ENCODE results near the gene FAM3A. TPM values are rescaled to one million over a fixed set of nuclear protein-coding genes. Genes with fewer than 3 reads are reported as not detected.

The FAM3A gene
- total and polyA plus RNA-seq, 2 experiments from 2014 or later: 35.7 to 43.6 TPM

GRCh38 chrX:154466907-154467306 is 49.1 kb downstream of the FAM3A start:
- Histone ChIP-seq H3K9me3 (ENCODE audit: low read depth) (no peaks in the 10 kb centered on the region), H3K36me3 (ENCODE audit: low read depth) (no peaks in the 10 kb centered on the region), H3K9me2 (ENCODE audit: insufficient read depth) (no peaks in the 10 kb centered on the region), H3K4me1 (ENCODE audit: insufficient read depth) (no peaks in the 10 kb centered on the region), H2AFZ (no peak overlapping the region), H3K4me3 (no peak overlapping the region), H4K20me1 (ENCODE audit: insufficient read depth) (no peaks in the 10 kb centered on the region), H3K79me2 (ENCODE audit: insufficient read depth) (peaks cover 22% of the 10 kb centered on the region), H3K4me2 (ENCODE audit: unreplicated experiment) (no peak overlapping the region), H3F3A (ENCODE audit: insufficient read depth) (no peaks in the 10 kb centered on the region), H3K9ac (no peak overlapping the region), H3K27ac (no peak overlapping the region), H3K27me3 (replicated peaks; ENCODE audit: insufficient read depth) (no peaks in the 10 kb centered on the region)
- DNase-seq: no peak
- in situ Hi-C loops (cut with MboI): no loop called here
- 82 to 100% methylated on average over 3 to 4 of the region's 15 CpGs for WGBS, 2 experiments (ENCODE audit: low coverage in 1 of 2, low lambda C conversion rate in 2 of 2, missing lambda C conversion rate in 2 of 2)
- TF ChIP-seq EZH2phosphoT487 (IDR thresholded peaks at IDR 0.05; ENCODE audit: insufficient read depth, low read depth) (no peak), EZH2 (IDR thresholded peaks at IDR 0.05; ENCODE audit: insufficient read depth, poor library complexity, severe bottlenecking) (no peak)

- WGBS, 2 experiments (ENCODE audit: low coverage in 1 of 2, low lambda C conversion rate in 2 of 2, missing lambda C conversion rate in 2 of 2): 80 to 85% methylated on average over 12 to 24 of the region's 32 CpGs
- H3F3A ChIP-seq (ENCODE audit: insufficient read depth): no peaks in the 10 kb centered on the region
- DNase-seq: no peak
- TF ChIP-seq EZH2 (IDR thresholded peaks at IDR 0.05; ENCODE audit: insufficient read depth, poor library complexity, severe bottlenecking) (no peak), EZH2phosphoT487 (IDR thresholded peaks at IDR 0.05; ENCODE audit: insufficient read depth, low read depth) (no peak)
- H3K9me3 ChIP-seq (ENCODE audit: low read depth): no peaks in the 10 kb centered on the region
- in situ Hi-C loops (cut with MboI): no loop called here
- peaks cover 31% of the 10 kb centered on the region for H3K79me2 ChIP-seq (ENCODE audit: insufficient read depth)
- H3K36me3 ChIP-seq (ENCODE audit: low read depth): no peaks in the 10 kb centered on the region
- H3K4me3 ChIP-seq: no peak overlapping the region
- no peaks in the 10 kb centered on the region for H3K9me2 ChIP-seq (ENCODE audit: insufficient read depth)
- H3K27me3 ChIP-seq (replicated peaks; ENCODE audit: insufficient read depth): no peaks in the 10 kb centered on the region
- no peak overlapping the region for H3K27ac ChIP-seq
- H4K20me1 ChIP-seq (ENCODE audit: insufficient read depth): no peaks in the 10 kb centered on the region
- H3K9ac ChIP-seq: no peak overlapping the region
- no peak overlapping the region for H2AFZ ChIP-seq
- no peaks in the 10 kb centered on the region for H3K4me1 ChIP-seq (ENCODE audit: insufficient read depth)
- H3K4me2 ChIP-seq (ENCODE audit: unreplicated experiment): no peak overlapping the region
Measured at GRCh38 chrX:154466036-154466435, 50.0 kb downstream of the FAM3A start.

GRCh38 chrX:154465601-154466000 is 50.4 kb downstream of the FAM3A start:
- H3K4me3 ChIP-seq: no peak overlapping the region
- no peaks in the 10 kb centered on the region for H3K9me3 ChIP-seq (ENCODE audit: low read depth)
- DNase-seq: no peak
- H3K4me2 ChIP-seq (ENCODE audit: unreplicated experiment): no peak overlapping the region
- H2AFZ ChIP-seq: no peak overlapping the region
- H3K9ac ChIP-seq: no peak overlapping the region
- H3K9me2 ChIP-seq (ENCODE audit: insufficient read depth): no peaks in the 10 kb centered on the region
- H3K4me1 ChIP-seq (ENCODE audit: insufficient read depth): no peaks in the 10 kb centered on the region
- 91 to 97% methylated on average over 10 to 14 of the region's 14 CpGs for WGBS, 2 experiments (ENCODE audit: low coverage in 1 of 2, low lambda C conversion rate in 2 of 2, missing lambda C conversion rate in 2 of 2)
- in situ Hi-C loops (cut with MboI): no loop called here
- no peaks in the 10 kb centered on the region for H4K20me1 ChIP-seq (ENCODE audit: insufficient read depth)
- TF ChIP-seq EZH2phosphoT487 (IDR thresholded peaks at IDR 0.05; ENCODE audit: insufficient read depth, low read depth) (no peak), EZH2 (IDR thresholded peaks at IDR 0.05; ENCODE audit: insufficient read depth, poor library complexity, severe bottlenecking) (no peak)
- H3K79me2 ChIP-seq (ENCODE audit: insufficient read depth): peaks cover 35% of the 10 kb centered on the region
- no peaks in the 10 kb centered on the region for H3F3A ChIP-seq (ENCODE audit: insufficient read depth)
- no peak overlapping the region for H3K27ac ChIP-seq
- H3K36me3 ChIP-seq (ENCODE audit: low read depth): no peaks in the 10 kb centered on the region
- no peaks in the 10 kb centered on the region for H3K27me3 ChIP-seq (replicated peaks; ENCODE audit: insufficient read depth)

DNA sequence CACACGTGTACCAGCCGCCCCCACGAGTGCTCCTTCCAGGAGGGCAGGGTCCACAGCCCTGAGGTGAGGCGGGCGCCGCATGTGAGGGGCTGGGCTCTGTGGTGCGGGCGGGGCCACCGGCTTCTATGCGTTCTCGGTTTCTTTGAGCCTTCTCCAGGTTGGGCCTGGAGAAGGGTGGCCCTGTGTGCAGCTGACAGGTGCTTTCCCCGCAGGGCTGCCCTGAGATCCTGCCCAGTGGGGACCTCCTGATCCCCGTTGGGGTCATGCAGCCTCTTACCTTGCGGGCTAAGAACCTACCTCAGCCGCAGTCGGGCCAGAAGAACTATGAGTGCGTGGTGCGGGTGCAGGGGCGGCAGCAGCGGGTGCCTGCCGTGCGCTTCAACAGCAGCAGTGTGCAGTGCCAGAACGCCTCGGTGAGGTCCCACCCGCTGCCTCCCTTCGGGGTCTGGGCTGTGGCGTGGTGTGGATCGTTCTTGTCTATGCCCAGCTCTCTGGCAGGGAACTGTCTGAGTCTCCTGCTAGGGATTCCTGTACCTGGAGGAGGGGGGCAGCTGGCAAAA is 51.1 kb downstream of the FAM3A start:
- no peak overlapping the region for H3K4me2 ChIP-seq (ENCODE audit: unreplicated experiment)
- DNase-seq: no peak
- H3K27me3 ChIP-seq (replicated peaks; ENCODE audit: insufficient read depth): no peaks in the 10 kb centered on the region
- no peaks in the 10 kb centered on the region for H3K9me2 ChIP-seq (ENCODE audit: insufficient read depth)
- in situ Hi-C loops (cut with MboI): no loop called here
- 96 to 97% methylated on average over 8 to 10 of the region's 28 CpGs for WGBS, 2 experiments (ENCODE audit: low coverage in 1 of 2, low lambda C conversion rate in 2 of 2, missing lambda C conversion rate in 2 of 2)
- TF ChIP-seq EZH2phosphoT487 (IDR thresholded peaks at IDR 0.05; ENCODE audit: insufficient read depth, low read depth) (no peak), EZH2 (IDR thresholded peaks at IDR 0.05; ENCODE audit: insufficient read depth, poor library complexity, severe bottlenecking) (no peak)
- no peak overlapping the region for H2AFZ ChIP-seq
- H3F3A ChIP-seq (ENCODE audit: insufficient read depth): no peaks in the 10 kb centered on the region
- no peak overlapping the region for H3K4me3 ChIP-seq
- H3K9me3 ChIP-seq (ENCODE audit: low read depth): no peaks in the 10 kb centered on the region
- no peak overlapping the region for H3K9ac ChIP-seq
- H3K79me2 ChIP-seq (ENCODE audit: insufficient read depth): peaks cover 42% of the 10 kb centered on the region
- H3K4me1 ChIP-seq (ENCODE audit: insufficient read depth): no peaks in the 10 kb centered on the region
- no peak overlapping the region for H3K27ac ChIP-seq
- no peaks in the 10 kb centered on the region for H4K20me1 ChIP-seq (ENCODE audit: insufficient read depth)
- H3K36me3 ChIP-seq (ENCODE audit: low read depth): no peaks in the 10 kb centered on the region
